GM23248 (cell line): ENCODE measurements around the gene HIGD1A. TPM values are rescaled to one million over a fixed set of nuclear protein-coding genes. Genes with fewer than 3 reads are reported as not detected.
A peak's percentile ranks its signal among the peaks of the same experiment; 100 is the strongest.

Experiments used
- DNase-seq: peaks from one replicate; pipeline ENCODE4 v3.0.0-alpha.2; 2015
- H2AFZ ChIP-seq: fragments of 200-600 bp; sonication (generic); 2 replicates; pipeline ENCODE4 v1.6.1; 2016; ENCODE audit warnings: antibody characterized with exemption
- H3F3A ChIP-seq: fragments of 200-600 bp; sonication (generic); 2 replicates; pipeline ENCODE4 v1.6.1; 2016; ENCODE audit warnings: mild to moderate bottlenecking, antibody characterized with exemption, mixed run types; ENCODE audit not compliant: insufficient read depth
- H3K27ac ChIP-seq: fragments of 200-600 bp; sonication (generic); 2 replicates; pipeline ENCODE4 v1.5.1; 2016; ENCODE audit warnings: mild to moderate bottlenecking
- H3K27me3 ChIP-seq: fragments of 200-600 bp; sonication (generic); replicated peaks from 2 replicates; pipeline ENCODE4 v1.6.1; 2016; ENCODE audit warnings: mild to moderate bottlenecking; ENCODE audit not compliant: insufficient read depth
- H3K36me3 ChIP-seq: fragments of 200-600 bp; sonication (generic); 2 replicates; pipeline ENCODE4 v1.6.1; 2016; ENCODE audit warnings: low read depth, mild to moderate bottlenecking
- H3K4me1 ChIP-seq: fragments of 200-600 bp; sonication (generic); 2 replicates; pipeline ENCODE4 v1.6.1; 2016; ENCODE audit warnings: mild to moderate bottlenecking; ENCODE audit not compliant: insufficient read depth
- H3K4me2 ChIP-seq: fragments of 200-600 bp; sonication (generic); one replicate; pipeline ENCODE4 v1.6.1; 2016; ENCODE audit warnings: mild to moderate bottlenecking; ENCODE audit not compliant: unreplicated experiment
- H3K4me3 ChIP-seq: fragments of 200-600 bp; sonication (generic); 2 replicates; pipeline ENCODE4 v1.5.1; 2016; ENCODE audit warnings: mild to moderate bottlenecking
- H3K79me2 ChIP-seq: fragments of 200-600 bp; sonication (generic); 2 replicates; pipeline ENCODE4 v1.6.1; 2016; ENCODE audit warnings: mild to moderate bottlenecking; ENCODE audit not compliant: insufficient read depth
- H3K9ac ChIP-seq: fragments of 200-600 bp; sonication (generic); 2 replicates; pipeline ENCODE4 v1.6.1; 2016; ENCODE audit warnings: mild to moderate bottlenecking
- H3K9me2 ChIP-seq: fragments of 200-600 bp; sonication (generic); 2 replicates; pipeline ENCODE4 v1.6.1; 2016; ENCODE audit warnings: mixed run types, mild to moderate bottlenecking, moderate library complexity; ENCODE audit not compliant: insufficient read depth
- H3K9me3 ChIP-seq: fragments of 200-600 bp; sonication (generic); one replicate; pipeline ENCODE4 v1.6.1; 2017; ENCODE audit warnings: low read depth
- H4K20me1 ChIP-seq: fragments of 200-600 bp; sonication (generic); 2 replicates; pipeline ENCODE4 v1.6.0; 2016; ENCODE audit not compliant: insufficient read depth
- EZH2 ChIP-seq: fragments of 200-600 bp; sonication (generic); IDR thresholded peaks from 2 replicates; pipeline ENCODE4 v1.6.1; 2018; ENCODE audit warnings: antibody characterized with exemption, mild to moderate bottlenecking; ENCODE audit not compliant: insufficient read depth, poor library complexity, severe bottlenecking
- EZH2phosphoT487 ChIP-seq: fragments of 200-600 bp; sonication (generic); IDR thresholded peaks from 2 replicates; pipeline ENCODE4 v1.6.1; 2018; ENCODE audit warnings: antibody characterized with exemption, moderate library complexity, mild to moderate bottlenecking, low read depth; ENCODE audit not compliant: insufficient read depth
- WGBS, 2 experiments: methylation state at CpG; one replicate each; pipeline ENCODE4 v1.1.6; 2015 to 2017; ENCODE audit warnings: low lambda C conversion rate in 2 of 2, low coverage in 1 of 2; ENCODE audit errors: missing lambda C conversion rate in 2 of 2; 5-methylcytosine and 5-hydroxymethylcytosine counted together
- in situ Hi-C: fragments of 300-500 bp; cut with MboI; formaldehyde crosslinking; loops from 2 replicates; pipeline ENCODE4 v1.15.0; 2020
- polyA plus RNA-seq: library from polyadenylated mRNA; unstranded; fragments of >200 nt; fragmentation: Nextera tagmentation; extraction: Ambion mirVana; gene quantifications from 2 replicates; pipeline ENCODE4 v1.2.1, GENCODE V29; 2016
- total RNA-seq: library from RNA; depleted of rRNA; stranded (reverse); fragments of >200 nt; shearing (Covaris generic); gene quantifications from 2 replicates; pipeline ENCODE4 v1.2.3, GENCODE V29; 2014

The HIGD1A gene
- total and polyA plus RNA-seq, 2 experiments from 2014 or later, result 173 to 217 TPM

DNA sequence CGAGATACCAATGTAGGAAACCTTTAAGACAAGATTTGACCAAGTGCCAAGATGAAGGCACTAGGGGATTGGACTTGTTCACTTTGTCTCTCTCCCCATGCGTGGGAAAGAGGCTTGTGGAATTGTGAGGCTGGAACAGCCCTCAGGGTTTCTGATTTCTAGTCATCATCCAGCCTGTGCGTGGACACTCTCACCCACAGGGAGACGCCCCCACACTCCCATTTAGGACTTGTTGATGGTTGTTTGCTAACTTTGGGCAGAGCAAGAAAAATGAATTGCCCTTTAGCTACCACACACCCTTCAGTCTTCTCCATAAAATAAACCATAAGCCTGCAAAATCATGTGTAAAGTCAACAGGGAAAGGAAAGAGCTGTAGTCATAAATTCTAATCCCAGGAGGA lies 23.4 kb upstream of the HIGD1A start:
- Histone ChIP-seq H3K36me3 (no peaks in the 10 kb centered on the region), H3K79me2 (no peaks in the 10 kb centered on the region), H4K20me1 (no peaks in the 10 kb centered on the region), H3K9ac (no peak overlapping the region), H3F3A (no peaks in the 10 kb centered on the region; the same call in 1 of the 2 replicates), H3K9me2 (no peaks in the 10 kb centered on the region), H3K4me1 (no peaks in the 10 kb centered on the region), H3K27me3 (0 out of 2 replicates have a peak, but pooled peaks cover 7% of the 10 kb centered on the region), H3K27ac (no peak overlapping the region), H3K4me2 (no peak overlapping the region), H2AFZ (no peak overlapping the region), H3K9me3 (no peaks in the 10 kb centered on the region), H3K4me3 (no peak overlapping the region)
- in situ Hi-C loops, result no loop called here
- DNase-seq, result no peak
- TF ChIP-seq EZH2, result no peak
- whole genome bisulfite sequencing, 2 experiments, result 50 to 66% methylated on average over 4 of the region's 4 CpGs

DNA sequence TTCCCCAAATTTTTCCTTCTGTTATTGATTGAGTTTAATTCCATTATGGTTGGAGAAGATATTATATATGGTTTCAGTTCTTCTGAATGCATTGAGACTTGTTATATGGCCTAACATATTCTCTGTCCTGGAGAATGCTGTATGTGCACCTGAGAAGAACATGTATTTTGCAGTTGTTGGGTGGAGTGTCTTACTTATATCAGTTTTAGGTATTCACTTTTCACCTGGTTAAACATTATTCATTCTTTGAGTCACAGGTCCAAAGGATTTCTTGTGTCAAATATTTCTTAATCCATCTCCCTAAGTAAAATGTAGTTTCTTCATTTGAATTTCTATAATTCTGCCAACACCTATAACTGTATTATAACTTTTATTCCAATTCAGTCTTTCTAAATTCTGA lies 22.7 kb upstream of the HIGD1A start:
- H4K20me1 ChIP-seq, result no peaks in the 10 kb centered on the region
- no peaks in the 10 kb centered on the region for H3K36me3 ChIP-seq
- in situ Hi-C loops, result no loop called here
- TF ChIP-seq EZH2 (no peak), EZH2phosphoT487 (no peak)
- no peaks in the 10 kb centered on the region; the same call in 1 of the 2 replicates for H3F3A ChIP-seq
- DNase-seq, result no peak
- H2AFZ ChIP-seq, result no peak overlapping the region
- 0 out of 2 replicates have a peak, but pooled peaks cover 7% of the 10 kb centered on the region for H3K27me3 ChIP-seq
- no peaks in the 10 kb centered on the region for H3K79me2 ChIP-seq
- H3K9me2 ChIP-seq, result no peaks in the 10 kb centered on the region
- no peak overlapping the region for H3K27ac ChIP-seq
- H3K4me2 ChIP-seq, result no peak overlapping the region
- no peak overlapping the region for H3K4me3 ChIP-seq
- no peaks in the 10 kb centered on the region for H3K4me1 ChIP-seq
- H3K9me3 ChIP-seq, result no peaks in the 10 kb centered on the region
- no peak overlapping the region for H3K9ac ChIP-seq

DNA sequence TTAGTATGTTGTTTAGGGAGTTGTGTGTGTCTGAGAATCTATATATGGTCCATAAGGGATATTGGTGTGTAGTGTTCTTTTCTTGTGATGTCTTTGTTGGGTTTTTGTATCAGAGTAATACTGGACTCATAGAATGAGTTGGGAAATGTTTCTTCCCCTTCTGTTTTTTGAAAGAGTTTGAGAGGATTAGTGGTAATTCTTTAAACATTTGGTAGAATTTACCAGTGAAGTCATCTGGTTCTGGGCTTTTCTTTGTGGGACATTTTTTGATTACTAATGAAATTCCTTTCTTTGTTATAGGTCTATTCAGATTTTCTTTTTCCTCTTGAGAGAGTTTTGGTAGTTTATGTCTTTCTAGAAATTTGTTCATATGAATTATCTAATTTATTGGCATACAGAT lies 21.9 kb upstream of the HIGD1A start:
- no peak overlapping the region for H3K9ac ChIP-seq
- H3K27ac ChIP-seq, result no peak overlapping the region
- H3F3A ChIP-seq, result no peaks in the 10 kb centered on the region
- 0 out of 2 replicates have a peak, but pooled peaks cover 7% of the 10 kb centered on the region for H3K27me3 ChIP-seq
- TF ChIP-seq EZH2phosphoT487, result no peak
- no peak for TF ChIP-seq EZH2
- no peaks in the 10 kb centered on the region for H4K20me1 ChIP-seq
- H3K4me3 ChIP-seq, result no peak overlapping the region
- H3K79me2 ChIP-seq, result no peaks in the 10 kb centered on the region
- in situ Hi-C loops, result no loop called here
- H2AFZ ChIP-seq, result no peak overlapping the region
- no peaks in the 10 kb centered on the region for H3K9me3 ChIP-seq
- H3K4me2 ChIP-seq, result no peak overlapping the region
- no peaks in the 10 kb centered on the region for H3K36me3 ChIP-seq
- H3K4me1 ChIP-seq, result no peaks in the 10 kb centered on the region
- no peak for DNase-seq
- no peaks in the 10 kb centered on the region for H3K9me2 ChIP-seq

DNA sequence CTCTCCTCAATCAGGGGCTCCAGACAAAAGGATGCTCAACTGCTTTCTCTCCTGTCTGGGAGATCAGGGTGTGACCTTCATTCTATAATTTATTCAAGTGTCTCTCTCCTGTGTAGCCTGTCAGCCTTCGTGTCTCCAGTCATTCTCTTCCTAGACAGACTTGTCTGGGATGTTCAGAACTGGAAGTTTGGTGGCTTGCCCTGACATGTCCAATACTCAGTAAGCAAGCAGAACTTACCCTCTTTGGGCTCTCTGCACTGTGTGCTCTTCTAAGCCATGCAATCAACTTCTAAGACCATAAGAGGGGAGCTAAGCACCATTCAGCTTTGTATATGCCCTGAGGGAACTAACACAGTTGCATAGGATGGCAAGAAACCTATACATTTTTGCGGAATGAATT lies 19.1 kb upstream of the HIGD1A start:
- Histone ChIP-seq H3K9ac (no peak overlapping the region), H2AFZ (0 out of 2 replicates have a peak overlapping the region, but pooled peaks have one; percentile 22), H3K27ac (no peak overlapping the region), H3K9me2 (no peaks in the 10 kb centered on the region), H3K27me3 (peaks cover 13% of the 10 kb centered on the region), H3K9me3 (no peaks in the 10 kb centered on the region), H3K79me2 (no peaks in the 10 kb centered on the region), H3F3A (0 out of 2 replicates have a peak, but pooled peaks cover 4% of the 10 kb centered on the region), H3K36me3 (no peaks in the 10 kb centered on the region), H3K4me2 (no peak overlapping the region), H4K20me1 (no peaks in the 10 kb centered on the region), H3K4me3 (no peak overlapping the region), H3K4me1 (no peaks in the 10 kb centered on the region)
- in situ Hi-C loops, result no loop called here
- DNase-seq, result no peak
- 45 to 60% methylated on average over 2 of the region's 2 CpGs for WGBS, 2 experiments
- TF ChIP-seq EZH2phosphoT487, result no peak
- TF ChIP-seq EZH2, result no peak

DNA sequence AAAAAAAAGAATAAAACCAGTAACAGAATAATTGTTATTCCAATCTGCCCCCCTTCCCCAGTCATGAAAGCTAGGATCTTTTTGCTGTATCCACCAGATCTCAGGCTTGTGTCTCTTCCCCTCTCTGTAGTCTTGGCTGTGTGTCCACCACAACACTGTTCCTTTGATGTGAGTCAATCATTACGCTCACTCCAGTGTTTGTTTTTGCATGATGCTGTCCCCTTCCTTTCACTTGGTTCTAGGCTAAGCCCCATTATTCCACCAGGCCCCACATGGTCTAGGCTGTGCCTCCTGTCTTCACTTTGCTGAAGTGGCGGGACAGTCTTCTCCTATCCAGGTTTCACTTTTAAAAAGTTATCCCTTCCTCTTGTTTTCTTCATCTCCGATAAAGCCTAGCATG lies 18.5 kb upstream of the HIGD1A start:
- Histone ChIP-seq H3K36me3 (no peaks in the 10 kb centered on the region), H3K4me2 (no peak overlapping the region), H4K20me1 (no peaks in the 10 kb centered on the region), H3K9me2 (no peaks in the 10 kb centered on the region), H3K79me2 (no peaks in the 10 kb centered on the region), H3K4me3 (no peak overlapping the region), H3K27me3 (peaks cover 13% of the 10 kb centered on the region), H3K4me1 (no peaks in the 10 kb centered on the region), H3K9me3 (no peaks in the 10 kb centered on the region), H3K9ac (no peak overlapping the region), H3K27ac (no peak overlapping the region), H3F3A (0 out of 2 replicates have a peak, but pooled peaks cover 4% of the 10 kb centered on the region), H2AFZ (0 out of 2 replicates have a peak overlapping the region, but pooled peaks have one; percentile 22)
- no peak for DNase-seq
- 95 to 100% methylated on average over 3 of the region's 3 CpGs for whole genome bisulfite sequencing, 2 experiments
- in situ Hi-C loops, result no loop called here
- TF ChIP-seq EZH2phosphoT487 (no peak), EZH2 (no peak)
